ENCODE data around the gene ERGIC1. TPM values are rescaled to one million over a fixed set of nuclear protein-coding genes. Genes with fewer than 3 reads are reported as not detected.

The ERGIC1 gene
- total RNA-seq, 1 experiment from 2014 or later: 98.8 TPM

GRCh38 chr5:172943283-172943841, 109.3 kb downstream of the ERGIC1 start:
- Histone ChIP-seq H3K9me3 (no peaks in the 10 kb centered on the region), H3K27me3 (no peaks in the 10 kb centered on the region), H3K36me3 (peaks cover 74% of the 10 kb centered on the region), H3K4me3 (no peak overlapping the region)
- DNase-seq: peak; percentile 74

GRCh38 chr5:172943906-172944305, 109.9 kb downstream of the ERGIC1 start:
- no peak for DNase-seq
- Histone ChIP-seq H3K4me3 (no peak overlapping the region), H3K9me3 (no peaks in the 10 kb centered on the region), H3K27me3 (no peaks in the 10 kb centered on the region), H3K36me3 (peaks cover 79% of the 10 kb centered on the region)

GRCh38 chr5:172944741-172945140, 110.7 kb downstream of the ERGIC1 start:
- Histone ChIP-seq H3K9me3 (no peaks in the 10 kb centered on the region), H3K36me3 (peaks cover 79% of the 10 kb centered on the region), H3K4me3 (no peak overlapping the region), H3K27me3 (no peaks in the 10 kb centered on the region)
- DNase-seq: no peak

GRCh38 chr5:172945151-172945550, 111.1 kb downstream of the ERGIC1 start:
- H3K4me3 ChIP-seq: no peak overlapping the region
- DNase-seq: no peak
- H3K27me3 ChIP-seq: no peaks in the 10 kb centered on the region
- no peaks in the 10 kb centered on the region for H3K9me3 ChIP-seq
- H3K36me3 ChIP-seq: peaks cover 81% of the 10 kb centered on the region

- DNase-seq: no peak
- peaks cover 81% of the 10 kb centered on the region for H3K36me3 ChIP-seq
- H3K27me3 ChIP-seq: no peaks in the 10 kb centered on the region
These were observed 112.1 kb downstream of the ERGIC1 start for GRCh38 chr5:172946146-172946545.

GRCh38 chr5:172949426-172949825, 115.4 kb downstream of the ERGIC1 start:
- Histone ChIP-seq H3K4me3 (no peak overlapping the region), H3K36me3 (peaks cover 67% of the 10 kb centered on the region), H3K9me3 (no peaks in the 10 kb centered on the region), H3K27me3 (no peaks in the 10 kb centered on the region)
- no peak for DNase-seq

More at GRCh38 chr5:172946146-172946545, 112.1 kb downstream of the ERGIC1 start:
- no peak overlapping the region for H3K4me3 ChIP-seq
- H3K9me3 ChIP-seq: no peaks in the 10 kb centered on the region

GRCh38 chr5:172950176-172950965, 116.3 kb downstream of the ERGIC1 start:
- Histone ChIP-seq H3K27me3 (no peaks in the 10 kb centered on the region), H3K9me3 (no peaks in the 10 kb centered on the region), H3K4me3 (no peak overlapping the region), H3K36me3 (peaks cover 60% of the 10 kb centered on the region)
- DNase-seq: no peak

GRCh38 chr5:172951371-172952033, 117.5 kb downstream of the ERGIC1 start:
- H3K36me3 ChIP-seq: peaks cover 55% of the 10 kb centered on the region

GRCh38 chr5:172952034-172952511, 118.0 kb downstream of the ERGIC1 start:
- Histone ChIP-seq H3K4me3 (no peak overlapping the region), H3K36me3 (peaks cover 52% of the 10 kb centered on the region), H3K27me3 (no peaks in the 10 kb centered on the region), H3K9me3 (no peaks in the 10 kb centered on the region)
- no peak for DNase-seq

More at GRCh38 chr5:172951371-172952033, 117.5 kb downstream of the ERGIC1 start:
- Histone ChIP-seq H3K27me3 (no peaks in the 10 kb centered on the region), H3K4me3 (no peak overlapping the region), H3K9me3 (no peaks in the 10 kb centered on the region)
- DNase-seq: no peak

- no peak overlapping the region for H3K4me3 ChIP-seq
- no peaks in the 10 kb centered on the region for H3K9me3 ChIP-seq
- peak; percentile 80 for DNase-seq
- no peaks in the 10 kb centered on the region for H3K27me3 ChIP-seq
- H3K36me3 ChIP-seq: peaks cover 32% of the 10 kb centered on the region
These were observed 120.0 kb downstream of the ERGIC1 start for GRCh38 chr5:172953776-172954675.

GRCh38 chr5:172954751-172955159, 120.7 kb downstream of the ERGIC1 start:
- Histone ChIP-seq H3K27me3 (no peaks in the 10 kb centered on the region), H3K9me3 (no peaks in the 10 kb centered on the region), H3K4me3 (no peak overlapping the region), H3K36me3 (peaks cover 32% of the 10 kb centered on the region)
- DNase-seq: no peak

- no peaks in the 10 kb centered on the region for H3K9me3 ChIP-seq
- peaks cover 26% of the 10 kb centered on the region for H3K36me3 ChIP-seq
- no peaks in the 10 kb centered on the region for H3K27me3 ChIP-seq
- DNase-seq: no peak
- 0 out of 2 replicates have a peak overlapping the region, but pooled peaks have one; percentile 1 for H3K4me3 ChIP-seq
These were observed 122.2 kb downstream of the ERGIC1 start for GRCh38 chr5:172956228-172956627.

- H3K9me3 ChIP-seq: no peaks in the 10 kb centered on the region
- H3K36me3 ChIP-seq: peaks cover 26% of the 10 kb centered on the region
- no peaks in the 10 kb centered on the region for H3K27me3 ChIP-seq
- no peak overlapping the region for H3K4me3 ChIP-seq
- peak; percentile 66 for DNase-seq
These were observed 122.9 kb downstream of the ERGIC1 start for GRCh38 chr5:172956936-172957335.

- Histone ChIP-seq H3K9me3 (no peaks in the 10 kb centered on the region), H3K27me3 (no peaks in the 10 kb centered on the region), H3K4me3 (no peak overlapping the region), H3K36me3 (peaks cover 30% of the 10 kb centered on the region)
- DNase-seq: no peak
These were observed 123.4 kb downstream of the ERGIC1 start for GRCh38 chr5:172957458-172957857.

- Histone ChIP-seq H3K36me3 (peaks cover 32% of the 10 kb centered on the region), H3K4me3 (peak overlapping the region; percentile 96), H3K27me3 (no peaks in the 10 kb centered on the region), H3K9me3 (no peaks in the 10 kb centered on the region)
- peak; percentile 73 for DNase-seq
These were observed 124.4 kb downstream of the ERGIC1 start for GRCh38 chr5:172958331-172959046.

Measured in MG63 (cell line).